NCI-H2081 treated with DMSO at 0.1 percent for 48 hours (cell line): ENCODE measurements around the gene NLN.

Source experiments
- DNase-seq: peaks from one replicate; lab custom pipeline; 2025; lab: John Stamatoyannopoulos, UW

Gene NLN

DNA sequence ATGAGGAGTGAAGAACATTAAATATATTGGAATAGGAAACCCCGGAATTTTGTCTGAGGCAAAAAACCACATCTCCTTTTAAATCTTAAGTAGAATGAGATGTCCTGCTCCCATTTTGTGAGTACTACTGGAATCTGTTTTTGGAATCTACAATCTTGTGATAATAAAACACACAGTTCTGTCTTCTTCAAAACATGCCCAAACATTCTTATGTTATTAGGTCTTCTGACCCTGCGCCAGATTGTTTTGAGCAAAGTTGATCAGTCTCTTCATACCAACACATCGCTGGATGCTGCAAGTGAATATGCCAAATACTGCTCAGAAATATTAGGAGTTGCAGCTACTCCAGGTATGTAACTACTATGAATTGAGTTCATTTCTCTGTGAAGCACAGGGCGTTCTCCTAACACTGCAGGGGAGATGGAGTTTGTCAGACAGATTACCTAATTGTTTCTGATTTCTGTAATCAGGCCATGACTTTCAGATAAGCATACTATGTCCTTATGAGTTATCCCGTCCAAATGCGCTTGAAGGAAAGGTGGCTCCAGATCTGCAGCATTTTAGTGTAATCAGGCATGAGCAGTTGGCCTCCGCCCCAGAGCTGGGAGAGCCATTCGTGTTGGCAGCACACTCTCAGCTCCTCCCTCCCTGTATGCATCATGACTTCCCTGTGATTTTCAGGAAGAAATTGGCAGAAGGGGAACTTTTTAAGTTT lies 88.0 kb downstream of the NLN start:
- no peak for DNase-seq

DNA sequence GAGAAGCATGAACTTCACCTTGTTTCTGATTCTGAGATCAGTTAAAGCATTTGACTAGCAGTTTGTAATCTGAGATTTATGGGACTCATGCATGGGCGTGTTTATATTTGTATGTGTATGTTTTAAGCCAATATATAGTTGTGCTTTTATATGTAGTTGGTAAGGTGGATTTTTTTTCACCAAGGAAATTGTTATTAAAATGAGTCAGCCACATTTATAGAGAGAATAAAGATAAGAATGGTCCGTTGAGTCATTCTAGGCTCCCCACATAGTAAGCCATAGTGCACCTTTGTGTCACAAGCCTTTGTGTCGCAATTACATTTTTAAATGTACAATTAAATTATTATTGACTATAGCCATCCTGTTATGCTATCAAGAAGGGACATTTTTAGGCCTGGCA lies 89.0 kb downstream of the NLN start:
- DNase-seq = no peak

DNA sequence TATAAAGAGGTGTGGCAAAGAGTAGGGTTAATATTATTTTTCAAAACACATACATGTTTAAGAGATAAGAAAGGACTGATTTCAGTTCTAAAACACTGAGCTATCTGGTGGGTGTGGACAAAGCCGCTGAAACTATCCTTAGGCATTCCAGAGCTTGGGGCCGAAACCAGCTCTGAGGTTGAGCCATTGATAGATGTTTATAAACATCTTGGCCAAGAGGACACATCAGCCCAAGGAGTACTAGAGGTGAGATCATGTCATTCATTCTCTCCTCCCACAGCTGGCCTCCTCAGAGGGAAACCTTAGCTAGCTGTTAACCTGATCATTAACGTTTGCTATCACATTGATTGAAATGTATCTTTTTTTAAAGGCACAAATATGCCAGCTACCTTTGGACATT lies 89.9 kb downstream of the NLN start:
- no peak for DNase-seq

DNA sequence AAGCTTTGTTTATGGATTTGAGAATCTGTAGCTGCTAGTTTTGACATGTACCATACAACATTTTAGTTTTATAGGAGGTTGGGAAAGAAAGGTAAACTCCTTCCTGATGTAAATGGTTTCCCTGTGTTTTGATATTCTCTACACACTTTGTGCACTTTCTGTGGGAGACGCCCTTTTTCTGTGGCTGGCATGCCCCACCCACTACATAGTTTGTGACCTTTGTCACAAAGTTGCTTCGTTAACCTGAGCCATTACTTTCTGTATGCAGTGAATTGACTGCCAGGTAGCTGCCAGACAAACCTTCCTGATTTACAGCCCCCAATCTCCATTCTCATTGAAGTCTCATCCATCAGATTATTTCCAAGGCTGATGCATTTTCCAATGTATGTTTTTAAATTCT lies 90.6 kb downstream of the NLN start:
- no peak for DNase-seq

DNA sequence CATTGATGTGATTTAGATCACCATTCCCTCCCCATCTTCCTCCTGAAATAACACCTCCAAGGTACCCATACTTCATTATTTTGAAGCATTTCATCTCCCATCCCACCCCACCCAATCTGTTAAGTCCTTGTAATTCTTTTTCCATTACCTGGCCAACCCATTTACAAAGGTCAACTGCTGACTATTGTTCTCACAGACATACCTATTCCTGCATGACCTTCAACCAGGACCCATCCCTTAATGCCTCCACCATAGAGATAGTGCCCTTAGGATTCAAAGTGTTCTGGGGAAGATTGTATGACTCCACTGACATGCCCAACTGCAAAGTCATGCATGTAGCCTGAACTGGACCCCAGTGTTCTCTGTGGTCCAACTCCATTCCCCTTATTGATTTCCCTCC lies 91.2 kb downstream of the NLN start:
- DNase-seq = no peak

DNA sequence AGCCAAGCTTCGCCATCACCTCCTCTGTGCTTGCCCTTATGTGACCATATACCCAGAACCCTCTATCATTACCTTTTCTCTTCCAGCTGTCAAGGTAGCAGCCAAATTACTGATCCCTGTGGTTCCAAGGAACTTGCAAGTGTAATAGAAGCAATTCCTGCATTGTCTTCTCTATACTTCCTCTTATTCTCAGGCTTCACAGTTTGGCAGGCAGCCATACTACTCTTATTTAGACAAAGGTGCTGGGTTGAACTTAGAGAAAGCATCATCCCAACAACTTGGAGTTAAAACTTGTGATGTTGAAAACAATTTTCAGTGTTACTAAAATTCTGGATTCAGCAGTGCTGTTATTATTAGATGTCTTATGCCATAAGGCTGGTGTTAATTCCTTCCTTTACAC lies 93.2 kb downstream of the NLN start:
- no peak for DNase-seq

DNA sequence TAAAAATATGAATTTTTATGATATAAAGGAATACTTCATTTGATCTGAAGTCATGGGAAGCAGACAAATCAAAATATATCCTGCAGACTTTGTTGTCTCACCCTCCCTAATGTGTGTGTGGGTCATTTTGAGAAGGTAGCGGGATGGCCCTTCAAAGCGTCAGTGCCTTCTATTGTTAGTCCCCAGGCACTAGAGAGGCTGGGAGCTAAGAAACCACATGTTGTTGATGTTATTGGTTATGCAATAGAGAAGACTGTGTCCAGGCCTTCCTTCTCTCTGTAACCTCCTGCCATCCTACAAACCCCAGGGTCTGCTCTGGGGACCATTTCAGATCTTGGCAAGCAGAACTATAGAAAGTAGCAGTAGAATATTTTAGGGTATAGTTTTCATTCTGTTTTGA lies 94.7 kb downstream of the NLN start:
- DNase-seq = no peak

DNA sequence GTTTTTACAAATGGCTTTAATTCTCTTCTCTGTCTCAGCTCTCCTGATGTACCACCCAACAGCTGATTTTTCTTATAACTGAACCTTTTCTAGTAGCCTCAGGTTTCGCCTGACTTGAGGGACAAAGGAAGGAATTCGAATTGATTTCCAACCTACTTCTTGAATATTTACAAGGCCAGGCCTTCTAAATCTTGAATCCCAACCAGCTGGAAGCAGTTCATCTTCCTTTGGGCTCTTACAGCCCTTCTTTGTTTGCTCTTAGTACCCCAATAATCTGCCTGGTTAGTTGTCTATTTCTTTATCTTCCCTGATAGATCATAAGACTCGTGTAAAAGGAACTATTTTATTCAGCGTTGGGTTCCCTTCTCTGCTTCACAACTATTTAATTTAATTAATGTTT lies 95.9 kb downstream of the NLN start:
- DNase-seq = no peak

DNA sequence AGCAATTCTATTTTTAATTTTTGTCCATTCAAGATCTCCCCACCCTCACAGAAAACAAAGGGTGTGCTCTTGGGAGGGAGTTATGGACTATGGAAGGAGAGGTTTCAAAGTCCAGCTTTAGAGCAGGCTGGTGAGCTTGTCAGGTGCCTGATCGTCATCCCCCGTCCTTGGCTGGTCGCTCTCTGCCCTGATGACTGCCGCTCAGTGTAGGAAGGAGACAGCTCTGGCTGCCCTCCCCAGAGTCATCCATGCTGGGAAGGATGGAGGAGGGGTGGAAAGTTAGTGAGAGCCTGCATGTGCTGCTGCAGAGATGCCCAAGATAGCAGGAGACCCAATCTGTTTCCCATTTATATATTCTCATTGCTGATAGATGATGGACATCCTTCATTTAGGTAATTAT lies 96.6 kb downstream of the NLN start:
- no peak for DNase-seq

DNA sequence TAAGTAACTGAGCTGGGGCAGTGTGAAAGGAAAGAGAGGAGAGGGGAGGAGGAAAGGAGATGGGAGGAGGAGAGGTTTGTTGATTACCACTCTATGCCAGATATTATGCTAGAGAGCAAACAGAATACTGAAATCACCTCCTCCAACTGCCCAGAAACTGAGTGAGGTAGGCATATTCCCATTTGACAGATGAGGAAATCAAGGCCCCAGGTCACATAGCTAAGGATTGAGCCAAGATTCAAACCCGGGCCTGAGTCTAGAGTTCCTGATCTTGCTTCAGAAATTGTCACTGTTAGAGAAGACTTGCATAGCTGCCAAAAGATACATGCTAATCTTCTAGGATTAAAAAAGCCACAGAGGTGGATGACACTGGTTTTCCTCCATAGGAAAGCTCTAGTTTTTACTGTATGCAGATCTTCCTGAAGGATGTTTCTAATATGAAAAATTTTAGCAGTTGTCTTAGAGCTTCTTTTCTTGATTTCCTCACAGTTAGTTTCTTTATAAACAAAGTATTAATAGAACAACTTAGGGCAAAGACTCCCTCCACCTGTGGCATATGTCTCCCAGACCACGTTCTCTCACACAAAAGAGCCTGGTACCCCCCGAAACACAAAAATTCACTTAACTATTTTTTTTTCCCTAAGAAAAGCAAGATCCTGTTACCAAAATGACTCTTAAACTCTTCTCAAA lies 97.4 kb downstream of the NLN start:
- no peak for DNase-seq

DNA sequence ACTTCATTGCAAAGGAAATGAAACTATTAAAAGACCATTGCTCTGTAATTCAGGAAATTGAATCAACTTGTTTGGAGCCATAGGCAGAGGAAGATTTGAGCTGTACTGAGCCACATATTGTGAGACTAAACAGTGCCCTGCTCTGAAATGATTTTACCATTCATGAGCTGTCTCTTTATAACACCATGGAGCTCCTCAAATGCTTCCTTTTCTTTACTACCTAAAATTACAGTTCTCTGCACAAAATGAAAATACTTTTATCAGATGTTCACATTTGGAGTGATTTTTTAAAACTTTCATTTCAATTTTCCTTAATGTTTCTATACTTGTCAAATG lies 97.9 kb downstream of the NLN start:
- no peak for DNase-seq

DNA sequence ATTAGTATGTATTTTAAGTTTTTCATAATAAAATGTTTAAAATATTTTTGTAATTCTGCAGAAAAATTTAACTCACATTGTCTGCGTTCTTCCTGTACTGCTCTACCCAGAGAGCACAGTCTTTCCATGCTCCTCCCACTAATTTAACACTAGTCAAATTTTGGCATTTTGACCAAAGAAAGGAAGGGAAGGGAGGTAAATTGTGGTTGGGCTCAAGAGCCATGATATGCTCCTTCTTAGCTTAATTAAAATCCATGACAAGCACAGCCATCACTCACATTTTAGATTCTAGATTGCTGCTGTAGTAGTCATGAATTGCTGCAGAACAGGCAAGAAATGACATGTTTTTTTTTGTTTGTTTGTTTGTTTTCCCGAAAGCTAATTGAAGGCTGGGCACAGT lies 98.4 kb downstream of the NLN start:
- no peak for DNase-seq

DNA sequence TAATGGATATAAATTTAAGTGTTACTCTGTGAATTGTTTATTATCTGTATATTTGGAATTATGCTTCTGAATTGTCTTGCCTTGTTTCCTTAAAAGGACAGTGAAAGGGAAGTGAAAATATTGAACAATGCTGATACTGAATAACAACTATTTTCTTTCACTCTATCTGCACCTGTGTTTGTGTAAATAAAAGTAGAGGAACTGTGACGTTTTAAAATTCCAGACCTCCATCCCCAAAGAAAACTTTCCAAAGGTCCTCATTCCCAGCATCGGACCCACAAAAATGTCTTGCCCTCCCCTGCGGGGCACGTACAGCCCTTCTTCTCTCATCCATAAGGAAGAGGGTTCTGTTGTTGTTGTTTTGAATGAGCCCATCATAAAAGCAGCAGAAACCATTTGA lies 100.0 kb downstream of the NLN start:
- DNase-seq = no peak

DNA sequence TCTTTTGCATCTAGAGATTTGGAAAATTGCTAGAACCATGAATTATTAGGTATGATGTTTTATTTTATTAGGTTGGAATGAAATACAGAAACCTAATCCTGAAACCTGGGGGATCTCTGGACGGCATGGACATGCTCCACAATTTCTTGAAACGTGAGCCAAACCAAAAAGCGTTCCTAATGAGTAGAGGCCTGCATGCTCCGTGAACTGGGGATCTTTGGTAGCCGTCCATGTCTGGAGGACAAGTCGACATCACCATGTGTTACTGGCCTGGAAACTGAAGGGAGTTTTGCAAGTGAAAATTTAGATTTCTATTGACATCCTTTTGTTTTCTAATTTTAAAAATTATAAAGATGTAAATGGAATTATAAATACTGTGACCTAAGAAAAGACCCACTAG lies 100.7 kb downstream of the NLN start:
- DNase-seq = no peak

DNA sequence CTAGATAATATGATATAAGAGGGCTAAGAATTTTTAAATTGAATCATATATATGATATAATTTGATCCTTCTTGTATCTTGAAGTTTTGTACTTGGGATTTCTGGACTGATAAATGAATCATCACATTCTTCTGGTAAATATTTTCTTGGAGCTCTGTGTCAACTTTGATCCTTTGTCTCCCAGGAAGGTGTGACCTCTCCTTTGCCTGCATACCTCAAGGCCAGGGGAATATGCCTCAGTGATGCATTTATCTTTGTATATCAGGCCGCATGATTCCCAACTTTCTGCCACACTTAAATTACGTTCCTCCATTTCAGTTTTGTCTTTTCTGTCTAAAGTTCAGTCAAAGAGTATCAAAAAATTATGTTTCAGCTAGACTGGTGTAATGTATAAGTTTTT lies 101.2 kb downstream of the NLN start:
- no peak for DNase-seq

DNA sequence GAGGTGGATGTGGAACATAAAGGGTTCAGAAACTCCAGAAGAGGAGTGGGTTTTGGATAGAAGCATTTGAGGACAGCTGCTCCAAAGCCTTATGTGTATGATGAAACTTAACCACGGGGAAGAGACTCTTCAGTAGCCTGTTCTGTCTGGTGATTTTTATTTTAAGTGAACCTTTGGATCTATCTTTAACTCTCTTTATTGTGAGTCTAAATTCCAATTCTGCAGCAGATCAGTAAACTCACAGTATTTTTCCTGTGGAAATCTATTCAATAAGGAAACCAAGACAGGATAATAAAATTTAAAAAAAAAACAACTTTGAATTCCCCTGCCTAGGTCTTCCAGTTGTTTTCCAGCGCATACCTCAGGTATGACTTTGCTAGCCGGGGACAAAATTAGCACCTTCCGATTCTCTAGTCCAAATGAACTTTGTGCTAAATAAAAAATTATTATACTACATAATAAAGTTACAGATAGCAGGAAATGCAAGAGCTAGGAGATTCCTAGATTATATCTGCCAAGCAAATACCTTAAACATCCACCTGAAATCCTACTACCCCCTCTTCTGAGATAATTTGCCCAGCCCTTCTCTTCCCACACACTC lies 101.9 kb downstream of the NLN start:
- no peak for DNase-seq

DNA sequence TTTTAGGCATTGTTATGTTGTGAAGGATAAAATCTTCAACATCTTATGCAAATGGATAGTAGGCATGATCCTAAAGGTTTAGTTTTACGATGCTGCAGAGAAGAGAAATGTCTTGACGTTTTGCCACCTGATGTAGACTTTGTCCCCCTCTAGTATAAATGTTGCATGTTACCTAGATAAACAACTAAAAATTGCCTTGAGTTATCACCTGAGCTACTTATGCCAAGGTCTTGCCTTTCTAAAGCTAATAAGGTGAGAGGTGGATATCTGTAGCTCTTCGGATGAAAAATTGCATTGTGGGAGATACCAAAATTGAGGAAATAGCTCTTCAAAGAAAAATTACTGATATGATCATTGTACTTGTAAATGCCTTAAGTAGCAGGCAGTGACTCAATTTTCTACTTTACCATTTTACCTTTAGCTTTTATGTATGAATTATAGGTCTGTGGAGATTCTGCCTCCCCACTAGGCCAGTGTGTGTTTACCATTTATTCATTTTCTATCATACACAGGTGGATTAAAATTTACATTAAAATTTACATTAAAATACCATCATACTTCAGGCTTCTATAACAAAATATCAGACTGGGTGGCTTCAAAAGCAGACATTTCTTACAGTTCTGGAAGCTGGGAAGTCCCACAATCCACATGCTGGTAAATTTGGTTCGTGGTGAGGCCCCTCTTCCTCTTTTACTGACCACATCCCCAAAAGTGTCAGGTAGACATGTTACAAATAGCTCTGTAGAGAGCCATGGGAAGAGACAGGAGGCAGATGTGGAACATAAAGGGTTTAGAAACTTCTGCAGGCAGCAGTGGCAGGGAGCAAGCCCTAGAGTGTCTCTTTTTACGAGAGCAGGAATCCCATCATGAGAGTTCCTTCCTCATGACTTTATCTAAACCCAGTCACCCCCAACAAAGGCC lies 103.7 kb downstream of the NLN start:
- DNase-seq = no peak

DNA sequence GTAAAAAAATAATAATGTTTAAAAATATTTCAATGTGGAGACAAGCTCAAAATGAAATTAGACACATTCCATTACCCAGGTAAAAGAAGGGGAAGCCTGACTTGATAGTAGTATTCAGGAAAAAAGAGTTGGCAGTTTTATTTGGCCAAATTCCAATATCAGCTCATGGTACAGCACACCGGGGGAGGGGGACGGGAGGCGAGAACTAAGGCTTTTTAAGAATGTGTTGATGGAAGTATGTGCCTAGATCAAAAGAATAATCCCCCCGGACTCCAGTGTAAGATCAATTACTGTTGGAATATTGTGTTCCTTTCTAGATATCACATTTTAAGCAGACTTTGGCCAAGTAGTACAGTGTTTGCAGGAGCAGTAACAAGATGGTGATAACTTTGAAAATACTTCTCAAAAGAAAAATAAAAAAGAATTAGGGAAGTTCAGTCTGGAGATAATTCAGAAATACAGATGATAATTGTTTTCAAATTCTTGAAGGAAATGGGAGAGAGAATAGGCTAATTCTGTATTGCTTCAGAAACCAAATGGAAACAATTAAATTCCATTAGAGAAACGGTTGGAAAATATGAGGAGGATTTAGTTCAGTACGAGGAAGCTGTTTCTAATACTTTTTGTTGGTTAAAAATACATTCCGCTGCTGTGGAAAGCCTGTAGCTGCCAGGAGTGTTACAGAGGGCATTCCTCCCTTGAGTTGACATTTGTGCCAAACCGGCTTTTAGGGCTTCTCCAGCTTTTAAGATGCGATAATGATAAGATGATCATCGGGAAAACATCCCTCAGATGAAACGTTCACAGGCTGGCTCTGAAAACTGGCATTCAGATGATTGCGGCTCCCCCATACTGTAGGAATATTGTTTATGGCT lies 106.3 kb downstream of the NLN start:
- DNase-seq = no peak

DNA sequence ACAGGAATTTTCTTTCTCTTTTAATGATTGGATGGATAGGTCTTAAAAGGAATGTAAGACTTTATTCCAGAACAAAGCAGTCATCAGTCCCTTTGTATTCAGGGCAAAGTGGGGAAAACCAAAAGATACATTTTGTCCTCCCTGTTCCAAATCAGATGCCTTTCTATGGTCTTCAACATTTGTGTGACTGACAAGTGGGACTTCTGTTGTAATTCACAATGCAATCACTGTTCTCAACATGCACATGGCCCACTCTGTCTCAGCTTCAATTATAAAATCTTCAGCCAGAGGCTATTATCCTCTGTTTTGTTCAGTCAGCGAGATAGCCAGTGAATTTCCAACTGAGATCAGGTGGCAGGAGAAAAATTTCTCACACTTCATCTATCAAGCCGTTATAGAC lies 108.9 kb downstream of the NLN start:
- DNase-seq = no peak

DNA sequence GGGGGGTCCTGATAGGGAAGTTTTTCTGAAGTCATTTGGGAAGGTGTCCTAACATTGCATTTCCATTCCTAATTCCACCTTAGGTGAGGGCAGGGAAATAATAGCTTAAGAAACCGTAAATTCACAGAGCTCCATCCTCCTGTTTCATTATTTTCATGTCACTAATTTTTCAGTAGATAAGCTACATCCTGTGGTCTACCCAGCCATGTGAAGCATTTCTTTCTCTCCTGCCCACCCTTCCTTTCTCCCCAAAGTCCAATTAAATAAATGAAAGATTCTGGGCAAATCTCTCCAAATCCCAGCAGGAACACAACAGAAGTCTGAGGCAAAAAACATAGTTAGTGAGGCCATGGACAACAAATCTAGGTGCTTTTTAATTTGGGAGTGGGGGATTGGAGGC lies 109.3 kb downstream of the NLN start:
- no peak for DNase-seq

DNA sequence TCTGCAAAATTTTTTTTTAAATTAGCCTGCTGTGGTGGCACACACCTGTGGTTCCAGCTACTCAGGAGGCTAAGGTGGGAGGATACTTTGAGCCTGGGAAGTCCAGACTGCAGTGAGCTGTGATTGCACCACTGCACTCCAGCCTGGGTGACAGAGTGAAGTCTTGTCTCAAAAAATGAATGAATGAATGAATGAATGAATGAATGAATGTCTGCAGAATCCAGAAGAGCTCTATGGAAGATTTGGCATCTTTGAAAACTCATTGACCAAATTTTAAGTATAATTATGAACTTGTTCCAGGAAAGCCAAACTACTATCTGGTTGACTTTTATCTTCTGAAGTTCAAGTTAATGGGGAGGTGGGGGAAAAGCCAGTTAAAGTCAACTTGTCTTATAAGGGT lies 110.1 kb downstream of the NLN start:
- no peak for DNase-seq
